ENCODE data around the gene TMEM53.

GRCh38 chr1:44606701-44607281, 67.5 kb downstream of the TMEM53 start:
- no peak for TF ChIP-seq ZNF433 (tag by site-specific recombination; IDR thresholded peaks at IDR 0.05; ENCODE audit: low read depth)
- TF ChIP-seq ZNF423 (tag by site-specific recombination; IDR thresholded peaks at IDR 0.05): no peak
- no peak for TF ChIP-seq ZFP41 (tag by site-specific recombination; IDR thresholded peaks at IDR 0.05; ENCODE audit: borderline replicate concordance)
- TF ChIP-seq CTCF (tag by site-specific recombination; IDR thresholded peaks at IDR 0.05): no peak
- TF ChIP-seq ZNF146 (tag by site-specific recombination; IDR thresholded peaks at IDR 0.05): no peak
- no peak for TF ChIP-seq ZBTB1 (tag by site-specific recombination; IDR thresholded peaks at IDR 0.05)
- TF ChIP-seq ZNF549 (tag by site-specific recombination; IDR thresholded peaks at IDR 0.05): no peak
- no peak for TF ChIP-seq FEZF1 (tag by site-specific recombination; IDR thresholded peaks at IDR 0.05)
- TF ChIP-seq ZNF274 (IDR thresholded peaks at IDR 0.05; ENCODE audit: low read length): no peak
- TF ChIP-seq ZNF274 (tag by site-specific recombination; IDR thresholded peaks at IDR 0.05; ENCODE audit: borderline replicate concordance): no peak
- no peak for TF ChIP-seq PRDM1 (tag by site-specific recombination; IDR thresholded peaks at IDR 0.05)
- TF ChIP-seq ZNF48 (tag by site-specific recombination; IDR thresholded peaks at IDR 0.05): no peak
- no peak for TF ChIP-seq ZNF580 (tag by site-specific recombination; IDR thresholded peaks at IDR 0.05)
- no peak for TF ChIP-seq KLF17 (tag by site-specific recombination; IDR thresholded peaks at IDR 0.05)

Measured in HEK293 (cell line).